SU-DHL-6 (cell line): ENCODE data around the gene SLC66A1.

Experiments
- CTCF ChIP-seq: fragments of 200-600 bp; sonication (generic); IDR thresholded peaks from one replicate; pipeline ENCODE4 v1.5.1; 2017; ENCODE audit warnings: antibody characterized with exemption, mild to moderate bottlenecking, low read length, moderate library complexity; ENCODE audit not compliant: insufficient read depth, poor library complexity, severe bottlenecking
- EZH2phosphoT487 ChIP-seq: fragments of 200-600 bp; sonication (generic), shearing (Covaris generic); conservative IDR thresholded peaks from 2 replicates; pipeline ENCODE4 v1.6.1; 2018; ENCODE audit warnings: mild to moderate bottlenecking, antibody characterized with exemption, low read length, moderate library complexity, mixed read lengths

- TF ChIP-seq CTCF (no peak), EZH2phosphoT487 (no peak)
These were observed 6.2 kb upstream of the SLC66A1 start for GRCh38 chr1:19305880-19306279.
